SK-N-SH (cell line): ENCODE data around the gene TBCCD1. TPM values are rescaled to one million over a fixed set of nuclear protein-coding genes. Genes with fewer than 3 reads are reported as not detected.

Experiments
- CTCF ChIA-PET: fragments of 300-600, 350-600 bp; formaldehyde crosslinking; extraction: SDS; loops from one replicate; lab custom pipeline; 2021; lab: Yijun Ruan, JAX
- POLR2A ChIA-PET: fragments of 350-600 bp; sonication (Branson Sonifier 250); formaldehyde crosslinking; extraction: SDS; loops from one replicate; lab custom pipeline; 2020; ENCODE audit warnings: antibody characterized with exemption, inconsistent platforms; lab: Yijun Ruan, JAX
- DNase-seq: peaks from one replicate; pipeline ENCODE4 v3.0.0; 2012
- H2AFZ ChIP-seq: fragments of 200-600 bp; sonication (generic); 2 replicates; pipeline ENCODE4 v1.8.1; 2016; ENCODE audit warnings: antibody characterized with exemption, mild to moderate bottlenecking, low read depth
- H3F3A ChIP-seq: fragments of 200-600 bp; sonication (generic); replicated peaks from 2 replicates; pipeline ENCODE3; 2016; ENCODE audit warnings: antibody characterized with exemption, mild to moderate bottlenecking; ENCODE audit not compliant: insufficient read depth
- H3K27ac ChIP-seq, 2 experiments: fragments of 200-500 bp in 1 of 2; fragments of 200-600 bp in 1 of 2; sonication (Bioruptor generic) in 1 of 2; sonication (generic), shearing (Covaris generic) in 1 of 2; 2 replicates each; pipeline versions ENCODE4 v1.5.1 to v1.6.1; 2014 to 2016; ENCODE audit warnings: low read depth in 2 of 2, inconsistent platforms in 1 of 2, low read length in 1 of 2, mild to moderate bottlenecking in 1 of 2, mixed read lengths in 1 of 2
- H3K27me3 ChIP-seq: fragments of 200-600 bp; sonication (generic), shearing (Covaris generic); 2 replicates; pipeline ENCODE4 v1.6.1; 2016; ENCODE audit warnings: mixed run types; ENCODE audit not compliant: insufficient read depth
- H3K36me3 ChIP-seq, 2 experiments: fragments of 200-500 bp in 1 of 2; fragments of 200-600 bp in 1 of 2; sonication (Bioruptor generic) in 1 of 2; sonication (generic) in 1 of 2; replicated peaks in 1 of 2; 2 replicates each; pipeline versions ENCODE3 to v1.5.1; 2014 to 2016; ENCODE audit warnings: low read length in 1 of 2, mild to moderate bottlenecking in 1 of 2; ENCODE audit not compliant: insufficient read depth in 2 of 2, control insufficient read depth in 1 of 2
- H3K4me1 ChIP-seq, 2 experiments: fragments of 200-500 bp in 1 of 2; fragments of 200-600 bp in 1 of 2; sonication (Bioruptor generic) in 1 of 2; sonication (generic), shearing (Covaris generic) in 1 of 2; 2 replicates each; pipeline versions ENCODE4 v1.5.1 to v1.6.1; 2014 to 2016; ENCODE audit warnings: low read depth in 1 of 2, low read length in 1 of 2, mixed run types in 1 of 2; ENCODE audit not compliant: insufficient read depth in 2 of 2, control insufficient read depth in 1 of 2
- H3K4me2 ChIP-seq: fragments of 200-600 bp; sonication (generic), shearing (Covaris generic); 2 replicates; pipeline ENCODE4 v1.6.1; 2017; ENCODE audit warnings: mixed run types
- H3K4me3 ChIP-seq, 2 experiments: fragments of 200-500 bp in 1 of 2; fragments of 200-600 bp in 1 of 2; sonication (Bioruptor generic) in 1 of 2; sonication (generic), shearing (Covaris generic) in 1 of 2; 2 replicates each; pipeline versions ENCODE4 v1.5.1 to v1.8.1; 2014 to 2016; ENCODE audit warnings: low read depth in 2 of 2, inconsistent platforms in 1 of 2, low read length in 1 of 2, mild to moderate bottlenecking in 1 of 2, mixed read lengths in 1 of 2, moderate library complexity in 1 of 2
- H3K79me2 ChIP-seq: fragments of 200-600 bp; sonication (generic); 2 replicates; pipeline ENCODE4 v1.8.1; 2017; ENCODE audit warnings: mild to moderate bottlenecking; ENCODE audit not compliant: insufficient read depth
- H3K9ac ChIP-seq: fragments of 200-600 bp; sonication (generic); 2 replicates; pipeline ENCODE4 v1.6.1; 2017; ENCODE audit warnings: mixed run types
- H3K9me2 ChIP-seq: fragments of 200-600 bp; sonication (generic); 2 replicates; pipeline ENCODE4 v1.6.1; 2017; ENCODE audit warnings: mixed run types
- H3K9me3 ChIP-seq: fragments of 200-600 bp; sonication (generic); 2 replicates; pipeline ENCODE4 v1.6.1; 2017; ENCODE audit warnings: mixed run types, mild to moderate bottlenecking, moderate library complexity
- H4K20me1 ChIP-seq: fragments of 200-600 bp; sonication (generic); 2 replicates; pipeline ENCODE4 v1.6.1; 2017; ENCODE audit warnings: mild to moderate bottlenecking, mixed run types; ENCODE audit not compliant: insufficient read depth
- CTCF ChIP-seq: fragments of 200-600 bp; sonication (generic); IDR thresholded peaks from 2 replicates; pipeline ENCODE4 v1.6.1; 2017; ENCODE audit warnings: antibody characterized with exemption, mild to moderate bottlenecking, moderate library complexity
- GABPA ChIP-seq: IDR thresholded peaks from 2 replicates; pipeline ENCODE4 v1.4.0; 2012; ENCODE audit warnings: low read depth, mild to moderate bottlenecking
- GATA2 ChIP-seq: sonication (generic); formaldehyde crosslinking; IDR thresholded peaks from 2 replicates; pipeline ENCODE4 v1.5.0; 2020; ENCODE audit warnings: mild to moderate bottlenecking, missing genetic modification reagents
- RAD21 ChIP-seq: IDR thresholded peaks from 2 replicates; pipeline ENCODE4 v1.6.1; 2012; ENCODE audit warnings: mild to moderate bottlenecking, low read length
- WGBS: methylation state at CpG from one replicate; pipeline ENCODE4 v1.1.6; 2017; ENCODE audit warnings: low lambda C conversion rate; 5-methylcytosine and 5-hydroxymethylcytosine counted together
- polyA plus RNA-seq, 3 experiments: library from polyadenylated mRNA; depleted of rRNA; stranded (reverse); fragments of >200 nt; gene quantifications; 2 replicates each; pipeline ENCODE4 v1.2.3, GENCODE V29; 2012
- TF ChIP-seq, protein P1 (sequence below): IDR thresholded peaks from 2 replicates; pipeline ENCODE4; 2012
- TF ChIP-seq, protein P2 (sequence below): fragments of 150-350 bp; IDR thresholded peaks from 2 replicates; pipeline ENCODE4 v1.6.1; 2017; ENCODE audit warnings: antibody characterized with exemption, low read length, low read depth, borderline replicate concordance
- TF ChIP-seq, protein P3 (sequence below): IDR thresholded peaks from 2 replicates; pipeline ENCODE4 v1.4.0; 2012; ENCODE audit warnings: low read depth

The TBCCD1 gene
- polyA plus RNA-seq, 1 of the 3 experiments (the other 2 are of a cell fraction), result 6.5 TPM

DNA sequence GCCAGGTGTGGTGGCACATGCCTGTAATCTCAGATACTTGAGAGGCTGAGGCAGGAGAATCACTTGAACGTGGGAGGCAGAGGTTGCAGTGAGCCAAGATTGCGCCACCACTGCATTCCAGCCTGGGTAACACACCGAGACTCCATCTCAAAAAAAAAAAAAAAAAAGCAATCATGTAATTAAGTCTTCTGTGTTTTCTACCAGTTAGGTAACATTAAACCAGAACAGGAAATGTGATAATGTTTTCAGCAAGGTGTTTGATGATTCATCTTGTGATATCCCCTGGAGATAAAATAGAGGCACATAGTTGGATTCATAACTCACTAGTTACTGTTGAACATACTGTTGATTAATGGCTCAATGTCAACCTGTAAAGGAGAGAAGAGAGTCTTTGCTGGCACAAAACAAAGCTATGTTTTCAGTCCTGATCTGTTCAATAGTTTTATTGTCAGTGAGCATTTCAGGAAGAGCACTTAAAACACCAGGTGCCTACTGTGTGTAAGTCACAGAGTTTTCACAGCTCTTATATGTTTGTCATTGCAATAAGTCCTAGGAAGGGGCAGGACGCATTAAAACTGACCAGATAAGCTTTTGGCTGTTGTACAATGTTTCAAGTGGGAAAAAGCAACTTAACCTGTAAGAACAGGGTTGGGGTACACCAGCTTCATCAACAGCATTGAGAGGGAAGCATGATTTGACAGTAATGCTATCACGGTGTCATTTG, 22.9 kb upstream of the TBCCD1 start:
- no peak overlapping the region for H2AFZ ChIP-seq
- no peak overlapping the region for H3K4me2 ChIP-seq
- H3K36me3 ChIP-seq, result peaks cover 8 to 12% of the 10 kb centered on the region in 2 experiments
- no peaks in the 10 kb centered on the region for H3K27me3 ChIP-seq
- H3K9me3 ChIP-seq, result no peaks in the 10 kb centered on the region
- no peaks in the 10 kb centered on the region for H3F3A ChIP-seq
- no peak for DNase-seq
- no peak overlapping the region for H3K27ac ChIP-seq
- WGBS, result 64% methylated on average over 5 of the region's 5 CpGs
- ChIA-PET POLR2A (interaction anchor here (0.6 to 1.4 kb wide), 2 partner anchors 13 to 194 kb away, joined by 3 to 4 read pairs; no protein-coding TSS in a partner anchor), CTCF (interaction anchor here (0.6 to 17.4 kb wide), 7 partner anchors 9 to 607 kb away, joined by 3 to 167 read pairs (median 3); partner anchors contain the start of gene AHSG)
- H3K9ac ChIP-seq, result no peak overlapping the region
- H3K9me2 ChIP-seq, result no peaks in the 10 kb centered on the region
- TF ChIP-seq, protein P1, sequence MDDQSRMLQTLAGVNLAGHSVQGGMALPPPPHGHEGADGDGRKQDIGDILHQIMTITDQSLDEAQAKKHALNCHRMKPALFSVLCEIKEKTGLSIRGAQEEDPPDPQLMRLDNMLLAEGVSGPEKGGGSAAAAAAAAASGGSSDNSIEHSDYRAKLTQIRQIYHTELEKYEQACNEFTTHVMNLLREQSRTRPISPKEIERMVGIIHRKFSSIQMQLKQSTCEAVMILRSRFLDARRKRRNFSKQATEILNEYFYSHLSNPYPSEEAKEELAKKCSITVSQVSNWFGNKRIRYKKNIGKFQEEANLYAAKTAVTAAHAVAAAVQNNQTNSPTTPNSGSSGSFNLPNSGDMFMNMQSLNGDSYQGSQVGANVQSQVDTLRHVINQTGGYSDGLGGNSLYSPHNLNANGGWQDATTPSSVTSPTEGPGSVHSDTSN, result peak; percentile 21; the same call in 1 of the 2 replicates
- TF ChIP-seq GATA2, result no peak
- no peak overlapping the region for H3K4me3 ChIP-seq
- no peaks in the 10 kb centered on the region for H3K79me2 ChIP-seq
- H4K20me1 ChIP-seq, result no peaks in the 10 kb centered on the region
- H3K4me1 ChIP-seq, result no peaks in the 10 kb centered on the region

DNA sequence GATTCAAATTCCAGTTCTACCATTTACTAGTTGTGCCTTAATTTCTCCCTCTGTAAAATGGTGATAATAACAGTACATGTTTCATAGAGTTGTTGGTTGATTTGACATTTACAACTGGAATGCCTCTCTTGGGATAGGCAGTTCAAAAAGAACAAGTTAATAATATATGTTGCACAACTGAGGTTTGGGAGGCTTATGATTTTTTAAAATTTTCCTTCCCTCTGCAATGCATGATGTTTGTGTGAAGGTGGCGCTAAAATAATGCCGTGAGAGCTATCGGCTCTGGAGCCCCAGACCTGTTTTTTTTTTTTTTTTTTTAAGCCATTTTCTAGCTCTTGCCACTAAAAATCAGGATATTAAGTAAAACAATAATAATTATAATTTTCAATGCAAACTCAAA, 22.0 kb upstream of the TBCCD1 start:
- ChIA-PET POLR2A (interaction anchor here (0.6 to 1.4 kb wide), 2 partner anchors 12 to 195 kb away, joined by 3 to 4 read pairs; no protein-coding TSS in a partner anchor), CTCF (interaction anchor here (0.6 to 17.4 kb wide), 7 partner anchors 8 to 232 kb away, joined by 3 to 167 read pairs (median 3); partner anchors contain the start of gene AHSG)
- H2AFZ ChIP-seq, result no peak overlapping the region
- no peaks in the 10 kb centered on the region for H3K4me1 ChIP-seq
- no peak overlapping the region for H3K4me2 ChIP-seq
- H3K27me3 ChIP-seq, result no peaks in the 10 kb centered on the region
- H3K9ac ChIP-seq, result no peak overlapping the region
- no peaks in the 10 kb centered on the region for H3K9me3 ChIP-seq
- no peak overlapping the region for H3K4me3 ChIP-seq
- no peak for DNase-seq
- H3K9me2 ChIP-seq, result no peaks in the 10 kb centered on the region
- peaks cover 17 to 21% of the 10 kb centered on the region in 2 experiments for H3K36me3 ChIP-seq
- 69% methylated on average over 3 of the region's 3 CpGs for WGBS
- no peak overlapping the region for H3K27ac ChIP-seq
- no peak for TF ChIP-seq GABPA
- TF ChIP-seq, protein P2, sequence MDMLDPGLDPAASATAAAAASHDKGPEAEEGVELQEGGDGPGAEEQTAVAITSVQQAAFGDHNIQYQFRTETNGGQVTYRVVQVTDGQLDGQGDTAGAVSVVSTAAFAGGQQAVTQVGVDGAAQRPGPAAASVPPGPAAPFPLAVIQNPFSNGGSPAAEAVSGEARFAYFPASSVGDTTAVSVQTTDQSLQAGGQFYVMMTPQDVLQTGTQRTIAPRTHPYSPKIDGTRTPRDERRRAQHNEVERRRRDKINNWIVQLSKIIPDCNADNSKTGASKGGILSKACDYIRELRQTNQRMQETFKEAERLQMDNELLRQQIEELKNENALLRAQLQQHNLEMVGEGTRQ, result no peak
- TF ChIP-seq RAD21, result peak; percentile 64
- TF ChIP-seq, protein P1, result no peak
- TF ChIP-seq CTCF, result peak; percentile 34
- TF ChIP-seq, protein P3, sequence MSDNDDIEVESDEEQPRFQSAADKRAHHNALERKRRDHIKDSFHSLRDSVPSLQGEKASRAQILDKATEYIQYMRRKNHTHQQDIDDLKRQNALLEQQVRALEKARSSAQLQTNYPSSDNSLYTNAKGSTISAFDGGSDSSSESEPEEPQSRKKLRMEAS, result no peak
- no peaks in the 10 kb centered on the region for H3K79me2 ChIP-seq
- no peaks in the 10 kb centered on the region for H4K20me1 ChIP-seq
- no peaks in the 10 kb centered on the region for H3F3A ChIP-seq
